Panc1 (cell line): Measurements from ENCODE around the gene TCF15.

Source experiments
- CTCF ChIP-seq: fragments of 450-650 bp; IDR thresholded peaks from 2 replicates; pipeline ENCODE4 v1.5.1; 2017; ENCODE audit warnings: mild to moderate bottlenecking
- POLR2AphosphoS5 ChIP-seq: IDR thresholded peaks from 2 replicates; pipeline ENCODE4 v1.6.1; 2012; ENCODE audit warnings: mild to moderate bottlenecking, low read depth, low read length, moderate library complexity
- TF ChIP-seq, protein P1 (sequence below), 2 experiments: IDR thresholded peaks; 2 replicates each; pipeline ENCODE4 v1.6.1; 2011 to 2012; ENCODE audit warnings: low read depth in 2 of 2, control low read depth in 1 of 2, low read length in 1 of 2, mild to moderate bottlenecking in 1 of 2, moderate library complexity in 1 of 2; ENCODE audit not compliant: insufficient read depth in 1 of 2

DNA sequence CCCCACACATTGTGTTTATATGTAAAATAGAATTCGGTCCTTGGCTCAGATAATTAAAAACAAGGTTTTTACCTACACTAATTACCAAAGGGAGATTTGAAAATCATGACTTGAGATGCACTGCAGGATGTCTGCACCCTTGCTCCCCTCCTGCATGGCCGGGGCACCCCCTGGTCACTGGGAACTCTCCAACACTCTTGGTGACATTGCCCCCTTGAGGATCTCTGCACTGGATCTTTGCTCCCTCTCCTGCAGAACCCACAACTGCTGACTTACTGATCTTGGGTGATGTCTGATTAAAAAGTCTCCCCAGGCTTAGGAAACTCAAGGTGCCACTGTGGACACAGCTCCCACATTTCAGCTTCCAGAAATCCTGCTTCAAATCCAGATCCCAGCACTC, 49.4 kb downstream of the TCF15 start:
- TF ChIP-seq CTCF (no peak; the same call in 1 of the 2 replicates), POLR2AphosphoS5 (no peak)
- TF ChIP-seq, protein P1, sequence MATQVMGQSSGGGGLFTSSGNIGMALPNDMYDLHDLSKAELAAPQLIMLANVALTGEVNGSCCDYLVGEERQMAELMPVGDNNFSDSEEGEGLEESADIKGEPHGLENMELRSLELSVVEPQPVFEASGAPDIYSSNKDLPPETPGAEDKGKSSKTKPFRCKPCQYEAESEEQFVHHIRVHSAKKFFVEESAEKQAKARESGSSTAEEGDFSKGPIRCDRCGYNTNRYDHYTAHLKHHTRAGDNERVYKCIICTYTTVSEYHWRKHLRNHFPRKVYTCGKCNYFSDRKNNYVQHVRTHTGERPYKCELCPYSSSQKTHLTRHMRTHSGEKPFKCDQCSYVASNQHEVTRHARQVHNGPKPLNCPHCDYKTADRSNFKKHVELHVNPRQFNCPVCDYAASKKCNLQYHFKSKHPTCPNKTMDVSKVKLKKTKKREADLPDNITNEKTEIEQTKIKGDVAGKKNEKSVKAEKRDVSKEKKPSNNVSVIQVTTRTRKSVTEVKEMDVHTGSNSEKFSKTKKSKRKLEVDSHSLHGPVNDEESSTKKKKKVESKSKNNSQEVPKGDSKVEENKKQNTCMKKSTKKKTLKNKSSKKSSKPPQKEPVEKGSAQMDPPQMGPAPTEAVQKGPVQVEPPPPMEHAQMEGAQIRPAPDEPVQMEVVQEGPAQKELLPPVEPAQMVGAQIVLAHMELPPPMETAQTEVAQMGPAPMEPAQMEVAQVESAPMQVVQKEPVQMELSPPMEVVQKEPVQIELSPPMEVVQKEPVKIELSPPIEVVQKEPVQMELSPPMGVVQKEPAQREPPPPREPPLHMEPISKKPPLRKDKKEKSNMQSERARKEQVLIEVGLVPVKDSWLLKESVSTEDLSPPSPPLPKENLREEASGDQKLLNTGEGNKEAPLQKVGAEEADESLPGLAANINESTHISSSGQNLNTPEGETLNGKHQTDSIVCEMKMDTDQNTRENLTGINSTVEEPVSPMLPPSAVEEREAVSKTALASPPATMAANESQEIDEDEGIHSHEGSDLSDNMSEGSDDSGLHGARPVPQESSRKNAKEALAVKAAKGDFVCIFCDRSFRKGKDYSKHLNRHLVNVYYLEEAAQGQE (IDR thresholded peaks at IDR 0.05; ENCODE audit: insufficient read depth in 1 of 2, low read depth in 2 of 2, low read length in 1 of 2), result no peak
